IMR-90 (cell line): ENCODE measurements around the gene BNIP5. TPM values are rescaled to one million over a fixed set of nuclear protein-coding genes. Genes with fewer than 3 reads are reported as not detected.
A peak's percentile ranks its signal among the peaks of the same experiment; 100 is the strongest.

Source experiments
- ATAC-seq: fragments of 200-7000 bp; cut with Tn5 transposase; 2 replicates; pipeline ENCODE4 v1.9.1; 2020; ENCODE audit warnings: low read depth, mild to moderate bottlenecking, moderate library complexity
- BruUV-seq: library from RNA; stranded (reverse); fragments of 400-500 nt; replicated peaks from 2 replicates; lab custom pipeline; 2021; lab: Mats Ljungman, UMichigan
- CTCF ChIA-PET: fragments of 300-600 bp; formaldehyde crosslinking; extraction: SDS; loops from one replicate; lab custom pipeline; 2021; ENCODE audit warnings: antibody characterized with exemption; lab: Yijun Ruan, JAX
- POLR2A ChIA-PET: fragments of 300-600 bp; sonication (Branson Sonifier 250); formaldehyde crosslinking; loops from one replicate; lab custom pipeline; 2022; ENCODE audit warnings: antibody characterized with exemption; ENCODE audit not compliant: unreplicated experiment; lab: Charles Lee
- DNase-seq: peaks from one replicate; pipeline ENCODE4 v3.0.0; 2013
- H2AFZ ChIP-seq: replicated peaks from 2 replicates; pipeline ENCODE3; 2013; ENCODE audit warnings: low read length, mild to moderate bottlenecking; ENCODE audit not compliant: poor library complexity
- H2AK5ac ChIP-seq: 2 replicates; pipeline ENCODE4 v1.6.1; 2013; ENCODE audit warnings: low read depth, low read length, inconsistent platforms
- H2AK9ac ChIP-seq: replicated peaks from 2 replicates; pipeline ENCODE3; 2013; ENCODE audit warnings: mild to moderate bottlenecking, low read depth, low read length, moderate library complexity; ENCODE audit not compliant: poor library complexity
- H2BK120ac ChIP-seq: 2 replicates; pipeline ENCODE4 v1.6.1; 2013; ENCODE audit warnings: low read depth, low read length, inconsistent platforms
- H2BK15ac ChIP-seq: 3 replicates; pipeline ENCODE4 v1.6.1; 2013; ENCODE audit warnings: low read depth, low read length, inconsistent platforms
- H2BK20ac ChIP-seq: 2 replicates; pipeline ENCODE4 v1.6.1; 2013; ENCODE audit warnings: low read depth, mild to moderate bottlenecking, inconsistent platforms, low read length, moderate library complexity
- H2BK5ac ChIP-seq: 2 replicates; pipeline ENCODE4 v1.6.1; 2013; ENCODE audit warnings: mild to moderate bottlenecking, low read depth, low read length, inconsistent platforms; ENCODE audit not compliant: poor library complexity, severe bottlenecking
- H3K14ac ChIP-seq: replicated peaks from 2 replicates; pipeline ENCODE4 v1.6.1; 2013; ENCODE audit warnings: low read depth, low read length, inconsistent platforms
- H3K18ac ChIP-seq: 2 replicates; pipeline ENCODE4 v1.6.1; 2013; ENCODE audit warnings: low read depth, low read length, control low read depth
- H3K23ac ChIP-seq: 2 replicates; pipeline ENCODE4 v1.6.1; 2013; ENCODE audit warnings: low read depth, low read length, inconsistent platforms
- H3K27ac ChIP-seq: 2 replicates; pipeline ENCODE4 v1.5.1; 2013; ENCODE audit warnings: mild to moderate bottlenecking, control low read depth, low read length; ENCODE audit not compliant: insufficient read depth
- H3K27me3 ChIP-seq: 2 replicates; pipeline ENCODE4 v1.6.1; 2013; ENCODE audit warnings: low read length; ENCODE audit not compliant: control insufficient read depth, insufficient read depth
- H3K36me3 ChIP-seq: 2 replicates; pipeline ENCODE4 v1.6.1; 2013; ENCODE audit warnings: low read length, mixed read lengths; ENCODE audit not compliant: control insufficient read depth, insufficient read depth
- H3K4ac ChIP-seq: 2 replicates; pipeline ENCODE4 v1.6.1; 2013; ENCODE audit warnings: low read depth, low read length, inconsistent platforms
- H3K4me1 ChIP-seq: 2 replicates; pipeline ENCODE4 v1.6.1; 2013; ENCODE audit warnings: low read length, mixed read lengths; ENCODE audit not compliant: control insufficient read depth, insufficient read depth
- H3K4me2 ChIP-seq: 2 replicates; pipeline ENCODE4 v1.6.1; 2013; ENCODE audit warnings: low read depth, mild to moderate bottlenecking, control low read depth, low read length, moderate library complexity
- H3K4me3 ChIP-seq: 2 replicates; pipeline ENCODE4 v1.5.1; 2013; ENCODE audit warnings: low read depth, mild to moderate bottlenecking, control low read depth, low read length, moderate library complexity; ENCODE audit not compliant: insufficient read depth
- H3K56ac ChIP-seq: 2 replicates; pipeline ENCODE4 v1.6.1; 2013; ENCODE audit warnings: low read length, inconsistent platforms; ENCODE audit not compliant: insufficient read depth; ENCODE audit errors: extremely low read depth
- H3K79me1 ChIP-seq, 2 experiments: 2 replicates each; pipeline ENCODE4 v1.6.1; 2013; ENCODE audit warnings: low read length in 2 of 2, inconsistent platforms in 1 of 2, low read depth in 1 of 2
- H3K9ac ChIP-seq: 2 replicates; pipeline ENCODE4 v1.6.1; 2013; ENCODE audit warnings: low read depth, low read length, control low read depth
- H3K9me1 ChIP-seq: 2 replicates; pipeline ENCODE4 v1.6.1; 2013; ENCODE audit warnings: low read length, inconsistent platforms; ENCODE audit not compliant: insufficient read depth
- H3K9me3 ChIP-seq: 2 replicates; pipeline ENCODE4 v1.6.1; 2013; ENCODE audit warnings: low read length; ENCODE audit not compliant: control insufficient read depth, insufficient read depth
- H4K20me1 ChIP-seq: 2 replicates; pipeline ENCODE4 v1.6.1; 2013; ENCODE audit warnings: low read length, inconsistent platforms; ENCODE audit not compliant: insufficient read depth
- H4K5ac ChIP-seq: 2 replicates; pipeline ENCODE4 v1.6.1; 2013; ENCODE audit warnings: mild to moderate bottlenecking, low read depth, low read length, control low read depth
- H4K8ac ChIP-seq, 2 experiments: 2 replicates each; pipeline ENCODE4 v1.6.1; 2013; ENCODE audit warnings: low read depth in 2 of 2, low read length in 2 of 2, control low read depth in 1 of 2, inconsistent platforms in 1 of 2
- H4K91ac ChIP-seq: 2 replicates; pipeline ENCODE4 v1.6.1; 2013; ENCODE audit warnings: low read depth, low read length, inconsistent platforms; ENCODE audit not compliant: insufficient read depth
- CEBPB ChIP-seq: IDR thresholded peaks from 2 replicates; pipeline ENCODE4 v1.6.1; 2012; ENCODE audit warnings: low read depth, low read length, improper control_type of control experiment
- CHD1 ChIP-seq: IDR thresholded peaks from 2 replicates; pipeline ENCODE4 v1.6.1; 2012; ENCODE audit warnings: low read depth, low read length, improper control_type of control experiment
- FOS ChIP-seq: fragments of 150-350 bp; IDR thresholded peaks from 2 replicates; pipeline ENCODE4 v1.6.1; 2016; ENCODE audit warnings: low read depth, low read length
- MAFK ChIP-seq: IDR thresholded peaks from 2 replicates; pipeline ENCODE4 v1.6.1; 2012; ENCODE audit warnings: low read depth, low read length, improper control_type of control experiment
- MAZ ChIP-seq: IDR thresholded peaks from 2 replicates; pipeline ENCODE4 v1.6.1; 2012; ENCODE audit warnings: low read depth, mild to moderate bottlenecking, low read length, improper control_type of control experiment, moderate library complexity, borderline replicate concordance
- MXI1 ChIP-seq: IDR thresholded peaks from 2 replicates; pipeline ENCODE4 v1.6.1; 2012; ENCODE audit warnings: low read depth, mild to moderate bottlenecking, low read length, moderate library complexity, borderline replicate concordance
- NFE2L2 ChIP-seq: fragments of 150-350 bp; IDR thresholded peaks from 2 replicates; pipeline ENCODE4 v1.6.1; 2016; ENCODE audit warnings: low read depth, mild to moderate bottlenecking, low read length
- POLR2A ChIP-seq: IDR thresholded peaks from 2 replicates; pipeline ENCODE4 v1.6.1; 2012; ENCODE audit warnings: mild to moderate bottlenecking, low read depth, low read length
- RAD21 ChIP-seq: IDR thresholded peaks from 2 replicates; pipeline ENCODE4 v1.6.1; 2012; ENCODE audit warnings: low read length, improper control_type of control experiment
- RFX5 ChIP-seq: IDR thresholded peaks from 2 replicates; pipeline ENCODE4 v1.8.0; 2012; ENCODE audit warnings: low read depth, mild to moderate bottlenecking, low read length, moderate library complexity
- SMC3 ChIP-seq: fragments of 150-350 bp; IDR thresholded peaks from 2 replicates; pipeline ENCODE4 v1.6.1; 2016; ENCODE audit warnings: low read depth, mild to moderate bottlenecking, antibody characterized with exemption, low read length, moderate library complexity
- WGBS, 2 experiments: methylation state at CpG; one replicate each; pipeline versions ENCODE4 v1.1.5 to v1.1.7; 2013; ENCODE audit warnings: missing lambda C conversion rate in 2 of 2; ENCODE audit not compliant: insufficient read length in 1 of 2; ENCODE audit errors: extremely low coverage in 2 of 2; 5-methylcytosine and 5-hydroxymethylcytosine counted together
- dilution Hi-C: fragments of 300-500 bp; cut with HindIII; formaldehyde crosslinking; loops from one replicate; pipeline ENCODE4 v1.14.3; 2018; ENCODE audit warnings: low sequenced_read_pairs; ENCODE audit not compliant: unreplicated experiment
- in situ Hi-C: fragments of 300-500 bp; cut with MboI; formaldehyde crosslinking; loops from 3 replicates; pipeline ENCODE4 v1.14.3; 2019; ENCODE audit warnings: low sequenced_read_pairs, inconsistent platforms, mixed read lengths
- intact Hi-C: fragments of 100-400 bp; cut with micrococcal nuclease; formaldehyde crosslinking; loops from 2 replicates; pipeline ENCODE4 v1.10.0; 2022
- polyA plus RNA-seq, 3 experiments: library from polyadenylated mRNA; depleted of rRNA; stranded (reverse); fragments of >200 nt; gene quantifications; 2 replicates each; pipeline ENCODE4 v1.2.3, GENCODE V29; 2012; ENCODE audit warnings: low replicate concordance in 1 of 3
- total RNA-seq: library from RNA; depleted of rRNA; stranded (reverse); fragments of >200 nt; gene quantifications from 2 replicates; pipeline ENCODE4 v1.2.3, GENCODE V29; 2012
- TF ChIP-seq, protein P1 (sequence below): conservative IDR thresholded peaks from 2 replicates; pipeline ENCODE4 v1.5.1; 2012; ENCODE audit warnings: mild to moderate bottlenecking, low read depth, low read length, improper control_type of control experiment
- TF ChIP-seq, protein P2 (sequence below): fragments of 150-350 bp; IDR thresholded peaks from 2 replicates; pipeline ENCODE4 v1.6.1; 2017; ENCODE audit warnings: mild to moderate bottlenecking, antibody characterized with exemption, low read length, low read depth

Gene BNIP5
- total and polyA plus RNA-seq, 2 of the 4 experiments (the other 2 are of a cell fraction): not detected

DNA sequence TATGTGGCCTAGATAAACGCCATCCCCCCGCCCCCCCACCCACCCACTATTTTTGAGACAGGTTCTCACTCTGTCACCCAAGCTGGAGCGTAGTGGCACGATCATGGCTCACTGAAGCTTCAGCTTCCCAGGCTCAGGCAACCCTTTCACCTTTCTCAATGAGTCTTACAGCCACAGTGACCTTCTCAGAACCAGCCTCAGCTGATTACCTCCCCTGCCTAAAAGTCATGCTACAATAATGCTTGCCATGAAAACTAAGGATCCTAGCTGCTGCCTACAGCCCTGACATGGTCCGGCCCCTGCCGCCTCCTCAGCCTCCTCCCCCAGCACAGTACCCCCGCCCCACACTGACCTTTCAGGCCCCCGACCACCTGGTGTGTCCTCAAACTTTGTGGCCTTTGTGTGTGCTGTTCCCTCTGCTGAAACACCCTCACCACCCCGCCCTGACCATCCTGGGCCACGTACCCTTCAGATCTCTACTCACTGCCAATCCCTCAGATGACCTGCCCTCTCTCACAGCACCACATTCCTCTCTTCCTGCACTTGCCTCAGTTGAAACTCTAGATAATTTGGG, 35.5 kb downstream of the BNIP5 start:
- dilution Hi-C loops: no loop called here
- CTCF ChIA-PET: no interaction called here

More for the DNA sequence above, 35.5 kb downstream of the BNIP5 start:
- in situ Hi-C loops: no loop called here
- Histone ChIP-seq H3K4me3 (no peak overlapping the region), H3K27ac (no peak overlapping the region), H3K23ac (no peak overlapping the region), H3K4me1 (peaks cover 4% of the 10 kb centered on the region), H3K4ac (no peak overlapping the region), H3K4me2 (no peak overlapping the region), H4K91ac (no peak overlapping the region), H3K9me3 (no peaks in the 10 kb centered on the region), H3K79me1 (no peaks in the 10 kb centered on the region), H3K27me3 (peaks cover 21% of the 10 kb centered on the region), H4K8ac (no peak overlapping the region), H2BK120ac (no peak overlapping the region), H2AK9ac (no peak overlapping the region), H2AFZ (peak overlapping the region; percentile 64), H2BK20ac (no peak overlapping the region), H2AK5ac (no peak overlapping the region), H3K9me1 (peaks cover 4% of the 10 kb centered on the region; the same call in 1 of the 2 replicates), H2BK15ac (no peak overlapping the region), H4K20me1 (0 out of 2 replicates have a peak, but pooled peaks cover 3% of the 10 kb centered on the region), H3K14ac (no peak overlapping the region), H3K56ac (no peak overlapping the region), H3K9ac (no peak overlapping the region), H4K5ac (no peak overlapping the region), H2BK5ac (no peak overlapping the region), H3K36me3 (no peaks in the 10 kb centered on the region), H3K18ac (no peak overlapping the region)
- BruUV-seq: no TSS peak
- DNase-seq (peak; percentile 6), ATAC-seq (peak; percentile 24; the same call in 1 of the 2 replicates)
- TF ChIP-seq MAFK: no peak
- TF ChIP-seq, protein P1, sequence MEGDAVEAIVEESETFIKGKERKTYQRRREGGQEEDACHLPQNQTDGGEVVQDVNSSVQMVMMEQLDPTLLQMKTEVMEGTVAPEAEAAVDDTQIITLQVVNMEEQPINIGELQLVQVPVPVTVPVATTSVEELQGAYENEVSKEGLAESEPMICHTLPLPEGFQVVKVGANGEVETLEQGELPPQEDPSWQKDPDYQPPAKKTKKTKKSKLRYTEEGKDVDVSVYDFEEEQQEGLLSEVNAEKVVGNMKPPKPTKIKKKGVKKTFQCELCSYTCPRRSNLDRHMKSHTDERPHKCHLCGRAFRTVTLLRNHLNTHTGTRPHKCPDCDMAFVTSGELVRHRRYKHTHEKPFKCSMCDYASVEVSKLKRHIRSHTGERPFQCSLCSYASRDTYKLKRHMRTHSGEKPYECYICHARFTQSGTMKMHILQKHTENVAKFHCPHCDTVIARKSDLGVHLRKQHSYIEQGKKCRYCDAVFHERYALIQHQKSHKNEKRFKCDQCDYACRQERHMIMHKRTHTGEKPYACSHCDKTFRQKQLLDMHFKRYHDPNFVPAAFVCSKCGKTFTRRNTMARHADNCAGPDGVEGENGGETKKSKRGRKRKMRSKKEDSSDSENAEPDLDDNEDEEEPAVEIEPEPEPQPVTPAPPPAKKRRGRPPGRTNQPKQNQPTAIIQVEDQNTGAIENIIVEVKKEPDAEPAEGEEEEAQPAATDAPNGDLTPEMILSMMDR: no peak
- no peak for TF ChIP-seq CHD1
- TF ChIP-seq MXI1: no peak
- TF ChIP-seq, protein P2, sequence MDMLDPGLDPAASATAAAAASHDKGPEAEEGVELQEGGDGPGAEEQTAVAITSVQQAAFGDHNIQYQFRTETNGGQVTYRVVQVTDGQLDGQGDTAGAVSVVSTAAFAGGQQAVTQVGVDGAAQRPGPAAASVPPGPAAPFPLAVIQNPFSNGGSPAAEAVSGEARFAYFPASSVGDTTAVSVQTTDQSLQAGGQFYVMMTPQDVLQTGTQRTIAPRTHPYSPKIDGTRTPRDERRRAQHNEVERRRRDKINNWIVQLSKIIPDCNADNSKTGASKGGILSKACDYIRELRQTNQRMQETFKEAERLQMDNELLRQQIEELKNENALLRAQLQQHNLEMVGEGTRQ: no peak
- TF ChIP-seq CEBPB: no peak
- no peak for TF ChIP-seq POLR2A
- TF ChIP-seq RFX5: no peak
- no peak for TF ChIP-seq MAZ
- TF ChIP-seq RAD21: no peak
- no peak for TF ChIP-seq SMC3
- TF ChIP-seq NFE2L2: no peak
- no peak for TF ChIP-seq FOS
- POLR2A ChIA-PET: no interaction called here
- no CpG with 5 or more reads among the region's 10 CpGs for WGBS, 2 experiments
- intact Hi-C loops: no loop called here
